BLaER1 (cell line): ENCODE results near the gene PDE6H.

Experiments
- H3K27ac ChIP-seq: shearing (Covaris generic); formaldehyde crosslinking; 2 replicates; pipeline ENCODE4 v1.8.1; 2022
- H3K27me3 ChIP-seq: shearing (Covaris generic); formaldehyde crosslinking; 2 replicates; pipeline ENCODE4 v1.8.1; 2022
- H3K36me3 ChIP-seq: shearing (Covaris generic); formaldehyde crosslinking; 2 replicates; pipeline ENCODE4 v1.8.1; 2022
- H3K4me1 ChIP-seq: shearing (Covaris generic); formaldehyde crosslinking; 2 replicates; pipeline ENCODE4 v1.8.1; 2022
- H3K4me2 ChIP-seq: shearing (Covaris generic); formaldehyde crosslinking; 2 replicates; pipeline ENCODE4 v1.8.1; 2022
- H3K4me3 ChIP-seq: shearing (Covaris generic); formaldehyde crosslinking; 2 replicates; pipeline ENCODE4 v1.8.1; 2022
- H3K9ac ChIP-seq: shearing (Covaris generic); formaldehyde crosslinking; 2 replicates; pipeline ENCODE4 v1.8.1; 2022
- H3K9me3 ChIP-seq: shearing (Covaris generic); formaldehyde crosslinking; 2 replicates; pipeline ENCODE4 v1.8.1; 2022
- H4K20me1 ChIP-seq: shearing (Covaris generic); formaldehyde crosslinking; 2 replicates; pipeline ENCODE4 v1.8.1; 2022
- Cebpa-rat ChIP-seq: shearing (Covaris generic); IDR thresholded peaks from 2 replicates; pipeline ENCODE4 v1.8.1; 2022

The PDE6H gene

GRCh38 chr12:14950421-14950820 lies 22.4 kb upstream of the PDE6H start:
- H3K27ac ChIP-seq = peak overlapping the region; percentile 91
- H3K9ac ChIP-seq = peak overlapping the region; percentile 78
- peak overlapping the region; percentile 93 for H3K4me2 ChIP-seq
- H3K36me3 ChIP-seq = peaks cover 67% of the 10 kb centered on the region
- H3K4me3 ChIP-seq = 0 out of 2 replicates have a peak overlapping the region, but pooled peaks have one; percentile 13
- no peak for TF ChIP-seq Cebpa-rat
- peaks cover 59% of the 10 kb centered on the region for H4K20me1 ChIP-seq
- no peaks in the 10 kb centered on the region; the same call in 1 of the 2 replicates for H3K9me3 ChIP-seq
- H3K4me1 ChIP-seq = peaks cover 89% of the 10 kb centered on the region
- H3K27me3 ChIP-seq = no peaks in the 10 kb centered on the region

- no peak overlapping the region for H3K9ac ChIP-seq
- no peaks in the 10 kb centered on the region for H3K27me3 ChIP-seq
- H4K20me1 ChIP-seq = peaks cover 66% of the 10 kb centered on the region
- TF ChIP-seq Cebpa-rat = no peak
- H3K4me2 ChIP-seq = peak overlapping the region; percentile 93
- H3K4me1 ChIP-seq = peaks cover 97% of the 10 kb centered on the region
- H3K27ac ChIP-seq = peak overlapping the region; percentile 91
- H3K9me3 ChIP-seq = no peaks in the 10 kb centered on the region; the same call in 1 of the 2 replicates
- H3K4me3 ChIP-seq = 0 out of 2 replicates have a peak overlapping the region, but pooled peaks have one; percentile 13
- H3K36me3 ChIP-seq = peaks cover 63% of the 10 kb centered on the region
These were observed 21.7 kb upstream of the PDE6H start for GRCh38 chr12:14950982-14951746.

- Histone ChIP-seq H3K27me3 (no peaks in the 10 kb centered on the region), H3K27ac (peak overlapping the region; percentile 91), H3K9ac (no peak overlapping the region), H4K20me1 (peaks cover 73% of the 10 kb centered on the region), H3K36me3 (peaks cover 63% of the 10 kb centered on the region), H3K4me3 (peak overlapping the region; percentile 39; the same call in 1 of the 2 replicates), H3K9me3 (no peaks in the 10 kb centered on the region; the same call in 1 of the 2 replicates), H3K4me2 (peak overlapping the region; percentile 93), H3K4me1 (peaks cover 99% of the 10 kb centered on the region)
- TF ChIP-seq Cebpa-rat = no peak
These were observed 21.0 kb upstream of the PDE6H start for GRCh38 chr12:14951851-14952250.

- Histone ChIP-seq H4K20me1 (peaks cover 78% of the 10 kb centered on the region), H3K9me3 (no peaks in the 10 kb centered on the region), H3K27me3 (no peaks in the 10 kb centered on the region), H3K4me2 (peak overlapping the region; percentile 93), H3K27ac (peak overlapping the region; percentile 91; the same call in 1 of the 2 replicates), H3K36me3 (peaks cover 61% of the 10 kb centered on the region), H3K9ac (no peak overlapping the region; the same call in 1 of the 2 replicates), H3K4me3 (peak overlapping the region; percentile 39; the same call in 1 of the 2 replicates), H3K4me1 (peaks cover 99% of the 10 kb centered on the region)
- no peak for TF ChIP-seq Cebpa-rat
These were observed 20.4 kb upstream of the PDE6H start for GRCh38 chr12:14952299-14952921.

- H3K4me3 ChIP-seq = peak overlapping the region; percentile 34; the same call in 1 of the 2 replicates
- H3K27me3 ChIP-seq = no peaks in the 10 kb centered on the region
- H3K36me3 ChIP-seq = peaks cover 49% of the 10 kb centered on the region
- H3K4me2 ChIP-seq = peak overlapping the region; percentile 93
- H3K27ac ChIP-seq = peak overlapping the region; percentile 65
- no peak for TF ChIP-seq Cebpa-rat
- H3K9me3 ChIP-seq = no peaks in the 10 kb centered on the region
- H3K4me1 ChIP-seq = peaks cover 97% of the 10 kb centered on the region
- H4K20me1 ChIP-seq = peaks cover 92% of the 10 kb centered on the region
- peak overlapping the region; percentile 56 for H3K9ac ChIP-seq
These were observed 19.1 kb upstream of the PDE6H start for GRCh38 chr12:14953752-14954151.

- peak overlapping the region; percentile 56 for H3K9ac ChIP-seq
- H3K27ac ChIP-seq = peak overlapping the region; percentile 65
- no peak for TF ChIP-seq Cebpa-rat
These were observed 18.6 kb upstream of the PDE6H start for GRCh38 chr12:14954269-14954668.

GRCh38 chr12:14956024-14956891 lies 16.6 kb upstream of the PDE6H start:
- H3K36me3 ChIP-seq = peaks cover 26% of the 10 kb centered on the region
- peaks cover 88% of the 10 kb centered on the region for H4K20me1 ChIP-seq
- H3K27me3 ChIP-seq = no peaks in the 10 kb centered on the region
- peak overlapping the region; percentile 93 for H3K4me2 ChIP-seq
- no peaks in the 10 kb centered on the region for H3K9me3 ChIP-seq
- no peak for TF ChIP-seq Cebpa-rat
- peak overlapping the region; percentile 96 for H3K27ac ChIP-seq
- peak overlapping the region; percentile 90 for H3K9ac ChIP-seq
- peaks cover 72% of the 10 kb centered on the region for H3K4me1 ChIP-seq
- H3K4me3 ChIP-seq = peak overlapping the region; percentile 83

More at GRCh38 chr12:14954269-14954668, 18.6 kb upstream of the PDE6H start:
- Histone ChIP-seq H4K20me1 (peaks cover 97% of the 10 kb centered on the region), H3K4me1 (peaks cover 92% of the 10 kb centered on the region), H3K9me3 (no peaks in the 10 kb centered on the region), H3K4me3 (peak overlapping the region; percentile 34; the same call in 1 of the 2 replicates), H3K27me3 (no peaks in the 10 kb centered on the region), H3K36me3 (peaks cover 46% of the 10 kb centered on the region), H3K4me2 (peak overlapping the region; percentile 93)

- H3K4me3 ChIP-seq = peak overlapping the region; percentile 83
- no peak for TF ChIP-seq Cebpa-rat
- peak overlapping the region; percentile 90 for H3K9ac ChIP-seq
- H3K4me2 ChIP-seq = peak overlapping the region; percentile 93
- H3K4me1 ChIP-seq = peaks cover 66% of the 10 kb centered on the region
- peaks cover 23% of the 10 kb centered on the region for H3K36me3 ChIP-seq
- peaks cover 81% of the 10 kb centered on the region for H4K20me1 ChIP-seq
- H3K9me3 ChIP-seq = no peaks in the 10 kb centered on the region
- H3K27ac ChIP-seq = peak overlapping the region; percentile 96
- no peaks in the 10 kb centered on the region for H3K27me3 ChIP-seq
These were observed 15.9 kb upstream of the PDE6H start for GRCh38 chr12:14956905-14957304.

- peaks cover 23% of the 10 kb centered on the region for H3K36me3 ChIP-seq
- peak overlapping the region; percentile 93 for H3K4me2 ChIP-seq
- H3K27me3 ChIP-seq = no peaks in the 10 kb centered on the region
- peak overlapping the region; percentile 96 for H3K27ac ChIP-seq
- peak overlapping the region; percentile 83 for H3K4me3 ChIP-seq
- no peaks in the 10 kb centered on the region for H3K9me3 ChIP-seq
- peaks cover 60% of the 10 kb centered on the region for H3K4me1 ChIP-seq
- peak overlapping the region; percentile 90 for H3K9ac ChIP-seq
- peaks cover 74% of the 10 kb centered on the region for H4K20me1 ChIP-seq
- no peak for TF ChIP-seq Cebpa-rat
These were observed 15.2 kb upstream of the PDE6H start for GRCh38 chr12:14957551-14958168.
